ENCODE measurements around the gene AP2S1. TPM values are rescaled to one million over a fixed set of nuclear protein-coding genes. Genes with fewer than 3 reads are reported as not detected.

AP2S1 gene
- total and polyA plus RNA-seq, 2 experiments from 2014 or later: 140 to 299 TPM

DNA sequence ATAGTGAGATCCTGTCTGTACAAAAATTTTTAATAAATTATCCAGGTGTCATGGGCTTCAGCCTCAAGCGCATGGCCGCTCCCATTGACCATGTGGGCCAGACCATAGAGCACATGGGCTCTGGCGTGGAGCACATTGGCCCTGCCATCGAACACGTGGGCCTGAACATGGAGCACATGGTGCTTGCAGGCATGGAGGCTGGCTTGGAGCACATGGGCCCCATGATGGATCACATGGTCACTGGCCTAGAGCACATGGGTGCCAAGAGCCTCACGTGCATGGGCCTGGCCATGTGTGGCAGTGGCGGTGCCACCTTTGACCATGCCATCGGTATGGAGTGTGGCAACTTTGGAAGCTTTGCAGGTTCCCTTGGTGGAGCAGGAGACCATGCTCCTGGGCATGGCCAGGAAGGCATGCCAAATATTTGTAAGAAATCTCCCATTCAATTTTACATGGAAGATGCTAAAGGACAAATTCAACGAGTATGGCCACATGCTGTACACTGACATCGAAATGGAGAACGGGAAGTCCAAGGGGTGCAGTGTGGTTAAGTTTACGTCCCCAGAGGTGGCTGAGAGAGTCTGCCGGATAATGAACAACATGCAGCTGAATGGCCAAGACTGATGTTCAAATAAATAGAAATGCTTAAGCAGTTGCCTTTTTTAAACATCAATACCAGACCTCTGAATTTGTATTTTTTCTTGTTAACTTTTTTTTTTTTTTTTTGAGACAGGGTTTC lies 40.9 kb downstream of the AP2S1 start:
- H3K79me2 ChIP-seq (replicated peaks; ENCODE audit: insufficient read depth): no peaks in the 10 kb centered on the region
- no peaks in the 10 kb centered on the region for H4K20me1 ChIP-seq (replicated peaks; ENCODE audit: insufficient read depth)
- no peak for TF ChIP-seq JUNB (IDR thresholded peaks at IDR 0.05; ENCODE audit: unreplicated experiment)
- TF ChIP-seq ETS1 (IDR thresholded peaks at IDR 0.05): no peak
- TF ChIP-seq ZNF114 (CRISPR knock-in tag; IDR thresholded peaks at IDR 0.05): no peak
- no peak for TF ChIP-seq ZNF462 (CRISPR knock-in tag; IDR thresholded peaks at IDR 0.05)
- TF ChIP-seq EZH2 (IDR thresholded peaks at IDR 0.05; ENCODE audit: low read depth, unreplicated experiment): no peak
- no peak for TF ChIP-seq CREB1 (CRISPR knock-in tag; IDR thresholded peaks at IDR 0.05; ENCODE audit: low read depth)
- no peak for TF ChIP-seq EZH2phosphoT487 (IDR thresholded peaks at IDR 0.05; ENCODE audit: unreplicated experiment)
- TF ChIP-seq, protein P1, sequence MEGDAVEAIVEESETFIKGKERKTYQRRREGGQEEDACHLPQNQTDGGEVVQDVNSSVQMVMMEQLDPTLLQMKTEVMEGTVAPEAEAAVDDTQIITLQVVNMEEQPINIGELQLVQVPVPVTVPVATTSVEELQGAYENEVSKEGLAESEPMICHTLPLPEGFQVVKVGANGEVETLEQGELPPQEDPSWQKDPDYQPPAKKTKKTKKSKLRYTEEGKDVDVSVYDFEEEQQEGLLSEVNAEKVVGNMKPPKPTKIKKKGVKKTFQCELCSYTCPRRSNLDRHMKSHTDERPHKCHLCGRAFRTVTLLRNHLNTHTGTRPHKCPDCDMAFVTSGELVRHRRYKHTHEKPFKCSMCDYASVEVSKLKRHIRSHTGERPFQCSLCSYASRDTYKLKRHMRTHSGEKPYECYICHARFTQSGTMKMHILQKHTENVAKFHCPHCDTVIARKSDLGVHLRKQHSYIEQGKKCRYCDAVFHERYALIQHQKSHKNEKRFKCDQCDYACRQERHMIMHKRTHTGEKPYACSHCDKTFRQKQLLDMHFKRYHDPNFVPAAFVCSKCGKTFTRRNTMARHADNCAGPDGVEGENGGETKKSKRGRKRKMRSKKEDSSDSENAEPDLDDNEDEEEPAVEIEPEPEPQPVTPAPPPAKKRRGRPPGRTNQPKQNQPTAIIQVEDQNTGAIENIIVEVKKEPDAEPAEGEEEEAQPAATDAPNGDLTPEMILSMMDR (conservative IDR thresholded peaks at IDR 0.05; ENCODE audit: low read depth in 2 of 2): no peak
- TF ChIP-seq ZNF331 (CRISPR knock-in tag; IDR thresholded peaks at IDR 0.05; ENCODE audit: low read depth): no peak
- TF ChIP-seq NANOG (IDR thresholded peaks at IDR 0.05; ENCODE audit: borderline replicate concordance): no peak
- TF ChIP-seq STAT1 (IDR thresholded peaks at IDR 0.05; ENCODE audit: unreplicated experiment): no peak
- TF ChIP-seq POLR2AphosphoS5 (IDR thresholded peaks at IDR 0.05; ENCODE audit: low read depth): no peak
- TF ChIP-seq, protein P2, sequence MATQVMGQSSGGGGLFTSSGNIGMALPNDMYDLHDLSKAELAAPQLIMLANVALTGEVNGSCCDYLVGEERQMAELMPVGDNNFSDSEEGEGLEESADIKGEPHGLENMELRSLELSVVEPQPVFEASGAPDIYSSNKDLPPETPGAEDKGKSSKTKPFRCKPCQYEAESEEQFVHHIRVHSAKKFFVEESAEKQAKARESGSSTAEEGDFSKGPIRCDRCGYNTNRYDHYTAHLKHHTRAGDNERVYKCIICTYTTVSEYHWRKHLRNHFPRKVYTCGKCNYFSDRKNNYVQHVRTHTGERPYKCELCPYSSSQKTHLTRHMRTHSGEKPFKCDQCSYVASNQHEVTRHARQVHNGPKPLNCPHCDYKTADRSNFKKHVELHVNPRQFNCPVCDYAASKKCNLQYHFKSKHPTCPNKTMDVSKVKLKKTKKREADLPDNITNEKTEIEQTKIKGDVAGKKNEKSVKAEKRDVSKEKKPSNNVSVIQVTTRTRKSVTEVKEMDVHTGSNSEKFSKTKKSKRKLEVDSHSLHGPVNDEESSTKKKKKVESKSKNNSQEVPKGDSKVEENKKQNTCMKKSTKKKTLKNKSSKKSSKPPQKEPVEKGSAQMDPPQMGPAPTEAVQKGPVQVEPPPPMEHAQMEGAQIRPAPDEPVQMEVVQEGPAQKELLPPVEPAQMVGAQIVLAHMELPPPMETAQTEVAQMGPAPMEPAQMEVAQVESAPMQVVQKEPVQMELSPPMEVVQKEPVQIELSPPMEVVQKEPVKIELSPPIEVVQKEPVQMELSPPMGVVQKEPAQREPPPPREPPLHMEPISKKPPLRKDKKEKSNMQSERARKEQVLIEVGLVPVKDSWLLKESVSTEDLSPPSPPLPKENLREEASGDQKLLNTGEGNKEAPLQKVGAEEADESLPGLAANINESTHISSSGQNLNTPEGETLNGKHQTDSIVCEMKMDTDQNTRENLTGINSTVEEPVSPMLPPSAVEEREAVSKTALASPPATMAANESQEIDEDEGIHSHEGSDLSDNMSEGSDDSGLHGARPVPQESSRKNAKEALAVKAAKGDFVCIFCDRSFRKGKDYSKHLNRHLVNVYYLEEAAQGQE (IDR thresholded peaks at IDR 0.05; ENCODE audit: unreplicated experiment): no peak
- no peaks in the 10 kb centered on the region for H3F3A ChIP-seq (replicated peaks; ENCODE audit: low read depth)
- no peaks in the 10 kb centered on the region; the same call in 1 of the 2 replicates for H3K4me1 ChIP-seq (ENCODE audit: insufficient read depth)
- Mint-ChIP-seq H3K36me3 (ENCODE audit: low read depth) (no peaks in the 10 kb centered on the region), H3K9me3 (no peaks in the 10 kb centered on the region), H3K4me1 (peaks cover 12% of the 10 kb centered on the region), H3K27me3 (ENCODE audit: insufficient read depth, low read depth, poor library complexity) (peaks cover 4% of the 10 kb centered on the region), H3K27ac (no peak overlapping the region), H3K4me3 (no peak overlapping the region)
- no peak overlapping the region for H3K4me3 ChIP-seq
- no peak for DNase-seq (ENCODE audit: low spot score)
- no peak overlapping the region for H2AFZ ChIP-seq
- no peak overlapping the region for H3K4me2 ChIP-seq
- no peaks in the 10 kb centered on the region for H3K9me2 ChIP-seq (ENCODE audit: insufficient read depth)
- ATAC-seq: no peak
- H3K36me3 ChIP-seq (ENCODE audit: insufficient read depth): no peaks in the 10 kb centered on the region
- H3K27me3 ChIP-seq (ENCODE audit: insufficient read depth): no peaks in the 10 kb centered on the region
- no peak overlapping the region for H3K27ac ChIP-seq (ENCODE audit: low read depth)

Measured in GM23338 (cell line).